Urothelium cell line (cell line): ENCODE measurements around the gene SMIM13.

Source experiments
- DNase-seq: peaks from one replicate; pipeline ENCODE4 v3.0.0; 2011; ENCODE audit warnings: low spot score, mixed read lengths
- FAIRE-seq: peaks from 2 replicates; lab custom pipeline; 2011; peaks lifted over from hg19 to GRCh38; lab: Jason Lieb, UNC

The SMIM13 gene

GRCh38 chr6:11183761-11184362 lies 90.2 kb downstream of the SMIM13 start:
- DNase-seq (no peak), FAIRE-seq (no peak)

- FAIRE-seq = no peak
- DNase-seq = no peak
Observed at GRCh38 chr6:11185204-11185842, 91.7 kb downstream of the SMIM13 start.

- FAIRE-seq (no peak), DNase-seq (no peak)
Observed at GRCh38 chr6:11187301-11187700, 93.7 kb downstream of the SMIM13 start.
